Heart right ventricle (tissue), 16 donors: ENCODE data around the gene GON4L. TPM values are rescaled to one million over a fixed set of nuclear protein-coding genes. Genes with fewer than 3 reads are reported as not detected.
"Not testable (repeated sequence)": the region's sequence is repeated elsewhere in the genome, so short reads cannot be mapped to it uniquely, and the experiment has no call there.

Source experiments
- ATAC-seq, 8 donors: fragments of 200-7000 bp; cut with Tn5 transposase; one replicate each; pipeline ENCODE4 v1.9.1; 2020; ENCODE audit warnings: mild to moderate bottlenecking in 8 of 8, moderate library complexity in 8 of 8, moderate number of reproducible peaks in 1 of 8
- DNase-seq, 2 donors: peaks; one replicate each; pipeline ENCODE4 v3.0.0-alpha.2; 2020
- H3K27ac ChIP-seq, 10 donors: fragments of 200-600 bp; sonication (generic) in 2 of 10; one replicate each; pipeline versions ENCODE4 v1.5.0 to v1.8.0; 2020 to 2022; ENCODE audit warnings: mild to moderate bottlenecking in 3 of 10
- H3K27me3 ChIP-seq, 7 donors: fragments of 200-600 bp; one replicate each; pipeline ENCODE4 v1.8.0; 2021 to 2022; ENCODE audit warnings: mild to moderate bottlenecking in 2 of 7
- H3K36me3 ChIP-seq, 9 donors: fragments of 200-600 bp; sonication (generic) in 1 of 9; one replicate each; pipeline versions ENCODE4 v1.5.0 to v1.8.0; 2020 to 2022; ENCODE audit warnings: mild to moderate bottlenecking in 2 of 9
- H3K4me1 ChIP-seq, 9 donors: fragments of 200-600 bp; sonication (generic) in 1 of 9; one replicate each; pipeline versions ENCODE4 v1.5.0 to v1.8.0; 2020 to 2022; ENCODE audit warnings: mild to moderate bottlenecking in 4 of 9
- H3K4me3 ChIP-seq, 10 donors: fragments of 200-600 bp; sonication (generic) in 2 of 10; one replicate each; pipeline versions ENCODE4 v1.5.0 to v1.8.0; 2020 to 2022; ENCODE audit warnings: mild to moderate bottlenecking in 7 of 10, moderate library complexity in 2 of 10
- H3K9me3 ChIP-seq, 11 donors: fragments of 200-600 bp in 10 of 11; sonication (generic) in 2 of 11; one replicate each; pipeline versions ENCODE4 v1.5.0 to v1.8.0; 2013 to 2022; ENCODE audit warnings: mild to moderate bottlenecking in 2 of 11, control low read depth in 1 of 11, moderate library complexity in 1 of 11
- CTCF ChIP-seq, 9 donors: fragments of 200-600 bp; sonication (generic) in 2 of 9; IDR thresholded peaks; one replicate each; pipeline versions ENCODE4 v1.5.0 to v1.8.0; 2021 to 2022; ENCODE audit warnings: antibody characterized with exemption in 9 of 9, mild to moderate bottlenecking in 5 of 9, moderate library complexity in 1 of 9
- WGBS, 2 donors: extraction: QIAGEN DNeasy Blood & Tissue Kit; methylation state at CpG; one replicate each; pipeline ENCODE4 v1.1.7; 2013; ENCODE audit warnings: inconsistent platforms in 1 of 2; 5-methylcytosine and 5-hydroxymethylcytosine counted together
- intact Hi-C, 10 donors: fragments of 100-400 bp; cut with DNase I; formaldehyde crosslinking; loops; one replicate each; pipeline versions ENCODE4 v1.11.1 to v1.14.2; 2022
- polyA plus RNA-seq, 2 donors: library from polyadenylated mRNA; stranded (reverse); fragments of 200-250 nt; gene quantifications; one replicate each; pipeline ENCODE4 v1.2.3, GENCODE V29; 2013
- total RNA-seq, 10 donors: library from RNA; stranded (reverse); fragmentation: NEBNext Ultra II Directional in 3 of 10; extraction: Animal tissue kit (Norgen Biotek cat#: 25700) in 3 of 10; gene quantifications; one replicate each; pipeline versions ENCODE4 v1.2.1 to v1.2.4, GENCODE V29; 2021 to 2023
- donor health status: Arrhythmogenic right ventricular cardiomyopathy.
- donor health status: ischemic (EF 13 %, LVEDD 7.1; RV severe dilation, severe dysfunction).
- donor health status: healthy with polysubstance abuse.
- donor health status: DM: no; HTN: yes; CAD: no.
- donor health status: DM: no; HTN: no; CAD: no.
- donor health status: ischemic (EF 25% LVEDD 6.9; RV normal size, moderate dysfunction).
- donor health status: ischemic (EF 25% LVEDD 5.7; RV mildly dilated, moderate dysfunction).
- donor health status: healthy.
- donor health status: DM: yes; HTN: yes; CAD: no.
- donor health status: Ischemic cardiomyopathy.
- donor health status: ischemic (EF 35%, LVEDD 5.7; RV mildly dilated, moderate dysfunction).
- donor health status: nonischemic (EF 11% LVEDD 7.7; RV severe dilation, severe dysfunction).
- donor health status: DM: yes; HTN: yes; CAD: no.
- donor health status: PGD.
- donor health status: ischemic (EF 29% LVEDD 5.4; RV normal size, mild dysfunction).
- donor health status: nonischemic (EF 23%, LVEDD 6.1; RV moderate dilation, normal function).

GON4L gene
- total and polyA plus RNA-seq, 12 donors: 8.8 to 30.7 (median 26.7) TPM

- intact Hi-C loops: loop anchor here in 2 of 10 donors (5.0 kb wide), 2 partner anchors 37 to 42 kb away; partner anchors contain the start of genes GON4L (in 1 of the 2) and SYT11 (in 1 of the 2)
- no peak for ATAC-seq
- peaks cover 0 to 12% (median 4%) of the 10 kb centered on the region in 9 donors for H3K4me1 ChIP-seq
- no peaks in the 10 kb centered on the region for H3K9me3 ChIP-seq
- no peaks in the 10 kb centered on the region for H3K27me3 ChIP-seq
- no peak for DNase-seq
- H3K4me3 ChIP-seq: no peak overlapping the region
- WGBS, 2 donors: 80 to 83% methylated on average over 2 of the region's 2 CpGs
- H3K27ac ChIP-seq: no peak overlapping the region
- TF ChIP-seq CTCF (IDR thresholded peaks at IDR 0.05): no peak
- peaks cover 0 to 89% (median 70%) of the 10 kb centered on the region in 9 donors for H3K36me3 ChIP-seq
Measured at GRCh38 chr1:155898888-155899287, 41.9 kb upstream of the GON4L start.

- intact Hi-C loops: loop anchor here in 2 of 10 donors (5.0 kb wide), 2 partner anchors 35 to 40 kb away; partner anchors contain the start of genes GON4L (in 1 of the 2) and SYT11 (in 1 of the 2)
- Histone ChIP-seq H3K36me3 (peaks cover 0 to 78% (median 59%) of the 10 kb centered on the region in 9 donors), H3K27ac (no peak overlapping the region), H3K4me3 (no peak overlapping the region), H3K27me3 (no peaks in the 10 kb centered on the region), H3K9me3 (no peaks in the 10 kb centered on the region), H3K4me1 (peaks cover 0 to 23% (median 14%) of the 10 kb centered on the region in 9 donors)
- 73 to 80% methylated on average over 1 of the region's 1 CpG for WGBS, 2 donors
- ATAC-seq (no peak), DNase-seq (no peak)
- TF ChIP-seq CTCF (IDR thresholded peaks at IDR 0.05): no peak
Measured at GRCh38 chr1:155897746-155898145, 40.7 kb upstream of the GON4L start.

GRCh38 chr1:155896476-155896875, 39.5 kb upstream of the GON4L start:
- H3K4me3 ChIP-seq, DNase-seq, H3K27ac ChIP-seq, H3K27me3 ChIP-seq, H3K9me3 ChIP-seq, ATAC-seq: not testable (repeated sequence)
- H3K4me1 ChIP-seq: peaks cover 0 to 26% (median 18%) of the 10 kb centered on the region in 9 donors
- H3K36me3 ChIP-seq: peaks cover 0 to 65% (median 47%) of the 10 kb centered on the region in 9 donors
- intact Hi-C loops: loop anchor here in 2 of 10 donors (5.0 kb wide), 2 partner anchors 34 to 39 kb away; partner anchors contain the start of genes GON4L (in 1 of the 2) and SYT11 (in 1 of the 2)
- 95 to 96% methylated on average over 8 of the region's 8 CpGs for WGBS, 2 donors

GRCh38 chr1:155895617-155896016, 38.6 kb upstream of the GON4L start:
- not testable (repeated sequence) for DNase-seq, H3K9me3 ChIP-seq, H3K27ac ChIP-seq, H3K27me3 ChIP-seq, ATAC-seq, H3K4me3 ChIP-seq
- Histone ChIP-seq H3K4me1 (peaks cover 0 to 27% (median 18%) of the 10 kb centered on the region in 9 donors), H3K36me3 (peaks cover 0 to 57% (median 39%) of the 10 kb centered on the region in 9 donors)
- WGBS, 2 donors: 97 to 99% methylated on average over 6 of the region's 6 CpGs
- intact Hi-C loops: loop anchor here in 2 of 10 donors (5.0 kb wide), 2 partner anchors 33 to 38 kb away; partner anchors contain the start of genes GON4L (in 1 of the 2) and SYT11 (in 1 of the 2)

- Histone ChIP-seq H3K27me3 (no peaks in the 10 kb centered on the region), H3K27ac (peak overlapping the region; percentile 44 to 85 (median 79)), H3K9me3 (no peaks in the 10 kb centered on the region), H3K4me3 (peak overlapping the region in 2 of 10 donors; percentile 9 to 10), H3K36me3 (peaks cover 0 to 36% (median 18%) of the 10 kb centered on the region in 9 donors), H3K4me1 (peaks cover 0 to 34% (median 19%) of the 10 kb centered on the region in 9 donors)
- no peak for TF ChIP-seq CTCF (IDR thresholded peaks at IDR 0.05)
- DNase-seq (peak in 1 of 2 donors; percentile 52), ATAC-seq (peak; percentile 55 to 93 (median 91))
- intact Hi-C loops: no loop called here
- WGBS, 2 donors: 55 to 65% methylated on average over 10 of the region's 10 CpGs
Measured at GRCh38 chr1:155893389-155894142, 36.6 kb upstream of the GON4L start.
